Measurements from ENCODE around the gene OTUD4.
"Not testable (repeated sequence)": the region's sequence is repeated elsewhere in the genome, so short reads cannot be mapped to it uniquely, and the experiment has no call there.

Gene OTUD4

GRCh38 chr4:145178740-145179280 lies 1.6 kb downstream of the OTUD4 start:
- no peak for DNase-seq (ENCODE audit: low read depth)

GRCh38 chr4:145177906-145178538 lies 2.4 kb downstream of the OTUD4 start:
- no peak for DNase-seq (ENCODE audit: low read depth)

GRCh38 chr4:145177511-145177905 lies 2.9 kb downstream of the OTUD4 start:
- DNase-seq (ENCODE audit: low read depth) = no peak

- DNase-seq (ENCODE audit: low read depth) = no peak
These were observed 3.6 kb downstream of the OTUD4 start for GRCh38 chr4:145176641-145177432.

- no peak for DNase-seq (ENCODE audit: low read depth)
These were observed 8.5 kb downstream of the OTUD4 start for GRCh38 chr4:145171911-145172310.

GRCh38 chr4:145170223-145170622 lies 10.2 kb downstream of the OTUD4 start:
- no peak for DNase-seq (ENCODE audit: low read depth)

GRCh38 chr4:145168581-145169187 lies 11.7 kb downstream of the OTUD4 start:
- no peak for DNase-seq (ENCODE audit: low read depth)

- DNase-seq (ENCODE audit: low read depth) = no peak
These were observed 12.5 kb downstream of the OTUD4 start for GRCh38 chr4:145167887-145168286.

- no peak for DNase-seq (ENCODE audit: low read depth)
These were observed 18.8 kb downstream of the OTUD4 start for GRCh38 chr4:145161549-145161948.

- DNase-seq (ENCODE audit: low read depth) = no peak
These were observed 23.4 kb downstream of the OTUD4 start for GRCh38 chr4:145156986-145157385.

- no peak for DNase-seq (ENCODE audit: low read depth)
These were observed 25.0 kb downstream of the OTUD4 start for GRCh38 chr4:145155268-145155870.

- DNase-seq (ENCODE audit: low read depth) = no peak
These were observed 25.8 kb downstream of the OTUD4 start for GRCh38 chr4:145154573-145154972.

- no peak for DNase-seq (ENCODE audit: low read depth)
These were observed 26.5 kb downstream of the OTUD4 start for GRCh38 chr4:145153904-145154298.

GRCh38 chr4:145153181-145153903 lies 27.0 kb downstream of the OTUD4 start:
- no peak for DNase-seq (ENCODE audit: low read depth)

- DNase-seq (ENCODE audit: low read depth) = no peak
These were observed 31.4 kb downstream of the OTUD4 start for GRCh38 chr4:145148980-145149379.

GRCh38 chr4:145136219-145136618 lies 44.2 kb downstream of the OTUD4 start:
- not testable (repeated sequence) for DNase-seq (ENCODE audit: low read depth)

GRCh38 chr4:145132511-145133098 lies 47.8 kb downstream of the OTUD4 start:
- no peak for DNase-seq (ENCODE audit: low read depth)

GRCh38 chr4:145131848-145132247 lies 48.5 kb downstream of the OTUD4 start:
- no peak for DNase-seq (ENCODE audit: low read depth)

- DNase-seq (ENCODE audit: low read depth) = no peak
These were observed 49.5 kb downstream of the OTUD4 start for GRCh38 chr4:145130788-145131399.

- DNase-seq (ENCODE audit: low read depth) = no peak
These were observed 50.3 kb downstream of the OTUD4 start for GRCh38 chr4:145130130-145130529.

GRCh38 chr4:145125396-145125795 lies 55.0 kb downstream of the OTUD4 start:
- no peak for DNase-seq (ENCODE audit: low read depth)
